GM19328 (cell line): ENCODE data around the gene ZNF264.
A peak's percentile ranks its signal among the peaks of the same experiment; 100 is the strongest.
"Not testable (repeated sequence)": the region's sequence is repeated elsewhere in the genome, so short reads cannot be mapped to it uniquely, and the experiment has no call there.

ENCODE experiments used
- ATAC-seq: cut with Tn5 transposase; IDR thresholded peaks from one replicate; pipeline ENCODE4 v1.9.1; 2021; ENCODE audit warnings: mild to moderate bottlenecking, moderate library complexity; ENCODE audit not compliant: unreplicated experiment

Gene ZNF264

GRCh38 chr19:57191141-57192076 is at the start of gene ZNF264:
Gene ZNF264, plus strand, starts transcription at chr19:57191500. Its CDS starts 414 bp downstream, at chr19:57191914.
- ATAC-seq, result peak; percentile 91

- no peak for ATAC-seq
These were observed 49.6 kb upstream of the ZNF264 start for GRCh38 chr19:57141699-57142098.

- no peak for ATAC-seq
These were observed 38.4 kb upstream of the ZNF264 start for GRCh38 chr19:57152921-57153320.

GRCh38 chr19:57161985-57162539 is 29.2 kb upstream of the ZNF264 start:
- no peak for ATAC-seq

DNA sequence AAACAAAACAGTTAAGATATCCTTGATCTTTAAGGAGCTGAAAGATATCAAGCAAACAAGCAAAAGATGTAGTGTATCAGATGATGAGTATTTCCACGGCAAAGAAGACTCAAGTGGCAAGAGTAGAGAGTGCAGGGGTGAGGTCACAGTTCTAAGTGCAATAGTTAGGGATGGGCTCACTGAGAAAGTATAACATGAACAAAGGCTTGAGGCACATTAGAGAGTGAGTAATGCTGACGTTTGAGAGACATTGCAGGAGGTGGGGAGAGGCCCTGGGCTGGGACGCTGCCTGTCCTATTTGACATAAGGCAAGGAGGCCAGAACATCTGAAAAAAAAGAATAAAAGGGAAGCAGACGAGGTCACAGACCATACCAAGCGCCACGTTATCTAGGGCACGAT is 25.5 kb upstream of the ZNF264 start:
- ATAC-seq, result no peak

GRCh38 chr19:57167385-57167784 is 23.9 kb upstream of the ZNF264 start, which contains the start of gene DUXA:
Gene DUXA, minus strand, starts transcription at chr19:57167485. Its CDS starts 42 bp downstream, at chr19:57167443.
- ATAC-seq, result no peak

- ATAC-seq, result no peak
These were observed 19.7 kb upstream of the ZNF264 start for GRCh38 chr19:57171551-57172081.

DNA sequence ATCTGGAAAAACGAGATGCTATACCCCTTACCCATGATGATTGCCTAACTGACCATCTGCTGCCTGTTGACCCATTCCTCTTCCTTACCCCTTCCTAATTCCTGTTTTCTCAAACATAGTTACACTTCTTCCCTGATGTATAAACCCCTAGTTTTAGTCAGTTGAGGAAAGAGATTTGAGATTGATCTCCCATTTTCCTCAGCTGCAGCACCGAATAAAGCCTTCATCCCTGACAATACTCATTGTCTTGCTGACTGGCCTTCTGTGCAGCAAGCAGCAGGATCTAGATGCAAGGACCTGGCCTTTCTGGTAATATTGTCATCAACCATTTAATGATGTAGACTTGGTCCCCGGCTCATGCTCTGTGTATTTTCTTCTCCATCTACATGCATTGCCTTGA is 999 bp upstream of the ZNF264 start:
- ATAC-seq, result no peak

GRCh38 chr19:57192077-57192420 is 749 bp downstream of the ZNF264 start:
- no peak for ATAC-seq

DNA sequence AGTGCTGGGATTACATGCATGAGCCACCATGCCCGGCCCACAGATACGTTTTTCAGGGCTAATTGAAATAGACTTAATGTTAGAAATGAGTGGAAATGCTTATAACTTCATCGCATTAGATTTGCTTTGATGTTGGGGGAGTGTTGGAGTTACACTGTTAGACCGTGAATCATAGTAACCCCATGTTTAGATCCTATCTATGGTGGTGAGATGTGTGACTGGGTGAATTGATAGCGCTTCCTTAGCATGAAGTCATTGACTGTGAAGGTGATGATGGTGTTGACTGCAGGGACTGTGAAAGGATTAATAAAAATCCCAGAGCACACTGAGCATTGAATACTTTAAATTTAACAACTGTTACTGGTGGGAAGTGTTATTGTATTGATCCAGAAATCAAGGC is 1.7 kb downstream of the ZNF264 start:
- ATAC-seq, result no peak

DNA sequence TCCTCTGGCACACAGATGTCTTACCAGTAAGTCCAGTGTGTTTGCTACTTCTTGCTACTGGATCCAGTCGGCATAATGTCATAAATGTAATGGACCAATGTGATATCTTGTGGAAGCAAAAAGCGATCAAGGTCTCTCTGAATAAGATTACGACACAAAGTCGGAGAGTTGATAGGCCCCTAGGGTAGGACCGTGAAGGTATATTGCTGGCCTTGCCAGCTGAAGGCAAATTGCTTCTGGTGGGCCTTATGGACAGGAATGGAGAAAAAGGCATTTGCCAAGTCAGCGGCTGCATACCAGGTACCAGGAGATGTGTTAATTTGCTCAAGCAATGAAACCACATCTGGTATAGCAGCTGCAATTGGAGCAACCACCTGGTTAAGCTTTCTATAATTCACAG is 6.6 kb downstream of the ZNF264 start:
- ATAC-seq, result not testable (repeated sequence)

DNA sequence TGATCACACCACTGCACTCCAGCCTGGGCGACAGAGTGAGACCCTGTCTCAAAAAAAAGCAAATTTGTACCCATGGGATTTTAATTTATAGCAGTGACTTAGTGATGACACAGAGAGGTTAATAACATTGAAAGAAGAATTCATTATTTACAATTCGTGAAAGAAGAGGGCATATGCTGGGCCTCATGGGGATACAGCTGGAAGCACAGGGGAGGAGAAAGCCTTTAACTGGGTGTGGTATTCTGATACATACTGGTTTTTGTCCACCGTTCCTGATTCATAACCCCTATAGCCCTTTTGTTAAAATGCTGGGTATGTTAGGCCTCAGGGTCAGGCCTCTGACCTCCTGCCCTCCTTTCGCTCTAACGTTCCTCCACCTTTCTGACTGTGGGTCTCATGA is 10.9 kb downstream of the ZNF264 start:
- ATAC-seq, result no peak

GRCh38 chr19:57210381-57210780 is 19.1 kb downstream of the ZNF264 start:
- ATAC-seq, result no peak

- no peak for ATAC-seq
These were observed 20.8 kb downstream of the ZNF264 start for GRCh38 chr19:57212109-57212508.

- no peak for ATAC-seq
These were observed 36.2 kb downstream of the ZNF264 start for GRCh38 chr19:57227502-57227901.

DNA sequence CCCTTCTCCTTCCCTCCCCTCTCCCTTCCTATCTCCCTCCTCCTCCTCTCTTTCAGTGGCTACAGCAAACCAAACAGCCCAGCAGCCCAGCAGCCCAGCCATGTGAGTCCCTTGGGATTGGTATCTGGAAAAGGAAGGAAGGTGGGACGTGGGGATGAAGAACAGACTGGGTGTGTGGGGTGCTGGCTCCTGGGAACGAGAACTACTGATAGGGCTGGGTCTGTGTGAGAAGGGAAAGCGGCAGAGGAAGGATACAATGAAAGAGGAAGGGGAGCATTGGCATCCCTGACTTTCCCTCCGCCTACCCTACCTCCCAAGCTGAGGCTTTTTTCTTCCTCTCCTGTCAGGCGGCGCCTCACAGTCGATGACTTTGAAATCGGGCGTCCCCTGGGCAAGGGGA is 40.4 kb downstream of the ZNF264 start:
- no peak for ATAC-seq

- no peak for ATAC-seq
These were observed 41.9 kb downstream of the ZNF264 start for GRCh38 chr19:57233207-57233606.

DNA sequence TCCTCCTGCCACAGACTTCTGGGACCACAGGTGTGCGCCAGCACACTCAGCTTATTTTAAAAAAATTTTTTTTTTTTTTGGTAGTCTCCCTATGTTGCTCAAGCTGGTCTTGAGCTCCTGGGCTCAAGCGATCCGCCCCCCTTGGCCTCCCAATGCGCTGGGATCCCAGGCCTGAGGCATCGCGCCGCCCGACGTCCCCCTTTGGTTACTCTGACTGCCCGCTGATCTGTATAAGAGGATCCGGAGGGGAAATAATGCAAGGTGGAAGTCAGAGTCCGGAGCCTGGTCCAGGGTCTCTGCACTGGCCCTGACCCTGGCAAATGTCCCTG is 48.6 kb downstream of the ZNF264 start:
- ATAC-seq, result no peak

GRCh38 chr19:57240311-57241090 is 49.2 kb downstream of the ZNF264 start, which contains the start of gene ZNF805:
Gene ZNF805, plus strand, starts transcription at chr19:57240632. Its CDS starts 260 bp downstream, at chr19:57240892.
- peak; percentile 98 for ATAC-seq

- ATAC-seq, result no peak
These were observed 49.9 kb downstream of the ZNF264 start for GRCh38 chr19:57241176-57241575.

DNA sequence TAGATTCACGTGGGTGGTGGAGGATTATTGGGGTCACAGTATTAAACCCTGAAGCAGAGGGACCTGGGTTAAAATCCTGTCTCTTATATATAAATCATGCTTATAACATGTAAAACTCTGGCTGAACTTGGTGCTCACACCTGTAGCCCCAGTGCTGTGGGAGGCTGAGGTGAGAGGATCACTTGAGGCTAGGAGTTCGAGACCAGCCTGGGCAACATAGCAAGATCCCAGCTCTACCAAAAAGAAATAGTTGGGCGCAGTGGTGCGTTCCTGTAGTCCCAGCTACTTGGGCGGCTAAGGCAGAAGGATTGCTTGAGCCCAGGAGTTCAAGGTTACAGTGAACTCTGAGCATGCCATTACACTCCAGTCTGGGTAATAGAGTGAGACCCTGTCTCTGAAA is 51.5 kb downstream of the ZNF264 start:
- no peak for ATAC-seq
